Stimulated activated CD4-positive, alpha-beta T cell treated with anti-CD3 and anti-CD28 coated beads, Interleukin-4, amount 100 ng/mL, for 4 hours (primary cell): ENCODE results near the gene PIGO.

Experiments used
- DNase-seq, 2 experiments: peaks; one replicate each; pipeline ENCODE4 v3.0.0-alpha.2; 2020

Gene PIGO

DNA sequence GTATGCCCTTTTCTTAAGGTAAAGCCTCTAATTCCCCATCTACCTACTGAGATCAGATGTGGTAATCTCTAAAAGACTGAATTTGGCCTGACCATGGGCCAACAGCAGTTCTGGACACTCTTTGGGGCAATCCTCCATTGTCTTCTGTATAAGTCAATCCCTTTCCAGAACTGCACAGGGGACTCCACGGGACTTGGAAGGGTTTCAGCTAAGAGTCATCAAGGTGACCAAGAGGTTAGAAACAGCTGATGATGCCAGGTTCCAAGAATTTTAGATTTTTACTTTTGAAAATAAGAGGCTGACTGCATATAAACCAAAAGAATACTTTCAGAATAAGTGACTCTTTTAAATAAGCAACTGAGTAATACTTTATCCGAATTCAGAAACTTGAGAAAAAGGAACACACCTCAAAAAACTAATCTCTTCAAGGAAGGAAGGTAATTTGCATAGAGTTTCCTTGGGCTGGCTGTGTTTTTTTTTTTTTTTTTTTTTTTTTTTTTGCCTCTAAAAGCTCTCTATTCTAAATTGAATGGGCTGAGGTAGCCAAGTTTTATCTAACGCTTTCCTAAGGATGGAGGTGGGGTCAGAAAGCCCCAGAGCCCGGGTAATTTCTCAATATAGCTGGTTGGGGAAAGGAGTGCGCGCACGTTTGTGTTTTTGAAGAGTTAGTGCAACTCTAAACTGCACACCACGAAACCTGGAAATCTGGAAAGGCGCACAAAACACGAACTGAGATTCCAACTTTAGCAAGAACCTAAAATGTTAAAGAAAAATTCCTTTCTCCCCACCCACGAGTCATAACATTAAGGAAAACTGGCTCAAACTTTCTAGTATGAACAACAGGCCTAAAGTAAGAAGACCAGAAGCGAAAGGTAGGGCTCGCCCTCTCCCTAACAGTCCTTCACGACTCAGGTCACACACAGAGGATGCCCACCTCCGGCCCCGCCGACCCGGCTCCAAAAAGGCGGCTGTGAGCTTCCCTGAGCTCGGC lies 25.3 kb downstream of the PIGO start:
- no peak for DNase-seq

DNA sequence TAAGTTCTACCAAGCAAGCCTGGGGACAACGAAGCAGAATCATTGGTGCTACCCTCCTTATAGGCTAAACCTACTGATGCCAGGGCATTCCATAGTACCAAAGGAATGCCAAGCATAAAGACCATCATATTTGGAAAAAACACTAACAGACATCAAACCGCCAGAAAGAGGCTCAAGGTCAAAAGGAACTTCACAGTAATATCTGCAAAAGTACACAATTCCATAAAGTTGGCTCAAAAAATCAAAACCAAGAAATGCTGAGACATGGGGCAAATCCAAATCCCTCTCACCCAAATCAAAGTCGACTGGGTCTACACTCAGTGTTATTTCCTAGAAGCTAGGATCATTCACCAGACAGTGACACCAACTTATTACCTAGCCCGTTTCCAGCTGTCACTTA lies 27.4 kb downstream of the PIGO start:
- no peak for DNase-seq

DNA sequence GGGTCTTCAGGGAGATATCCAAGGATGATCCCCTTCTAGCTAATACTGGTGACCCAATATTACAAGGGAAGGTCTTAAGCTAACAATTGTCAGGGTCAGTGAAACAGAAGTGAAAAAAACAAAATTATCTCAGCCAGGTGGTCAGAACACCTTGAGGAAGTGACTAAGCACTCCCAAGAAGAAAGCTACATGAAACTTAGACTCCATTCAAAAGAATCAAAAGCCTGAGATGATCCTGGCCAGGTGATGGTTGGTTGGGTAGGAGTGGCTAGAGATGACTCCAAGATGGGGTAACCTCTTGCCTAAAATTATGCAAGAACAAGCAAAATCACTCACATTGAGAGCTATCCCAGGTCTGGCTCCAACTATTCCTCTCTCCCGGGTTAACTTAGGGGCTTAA lies 29.3 kb downstream of the PIGO start:
- no peak for DNase-seq

DNA sequence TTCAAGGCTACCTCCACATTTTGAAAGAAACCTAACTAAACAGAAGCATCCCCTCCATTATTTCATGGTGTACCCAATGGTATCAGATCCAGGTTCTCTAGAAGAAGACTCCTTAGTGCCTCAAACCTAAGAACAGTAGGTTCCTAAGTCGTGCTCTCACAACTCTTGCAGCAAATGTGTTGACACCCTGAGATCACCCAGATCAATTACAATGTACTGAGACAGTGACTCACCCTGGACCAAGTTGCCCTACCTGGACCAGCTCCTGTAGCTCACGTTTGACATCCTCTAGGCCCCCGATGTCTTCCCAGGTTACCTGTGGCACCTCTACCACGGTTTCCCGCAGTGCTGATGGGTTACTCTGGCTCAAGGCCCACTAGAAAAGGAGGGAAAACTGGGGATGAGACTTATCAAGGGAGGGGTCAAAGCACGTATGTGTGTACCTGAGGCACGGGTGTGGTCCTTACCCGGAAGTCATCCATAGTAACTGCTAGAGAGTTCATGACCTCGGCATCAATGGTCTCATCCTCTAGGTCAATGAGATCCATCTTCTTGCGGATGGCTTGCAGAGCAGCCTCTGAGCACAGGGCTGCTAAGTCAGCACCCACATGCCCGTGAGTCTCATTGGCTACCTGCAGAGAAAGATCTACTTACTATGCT lies 35.7 kb downstream of the PIGO start:
- no peak for DNase-seq

DNA sequence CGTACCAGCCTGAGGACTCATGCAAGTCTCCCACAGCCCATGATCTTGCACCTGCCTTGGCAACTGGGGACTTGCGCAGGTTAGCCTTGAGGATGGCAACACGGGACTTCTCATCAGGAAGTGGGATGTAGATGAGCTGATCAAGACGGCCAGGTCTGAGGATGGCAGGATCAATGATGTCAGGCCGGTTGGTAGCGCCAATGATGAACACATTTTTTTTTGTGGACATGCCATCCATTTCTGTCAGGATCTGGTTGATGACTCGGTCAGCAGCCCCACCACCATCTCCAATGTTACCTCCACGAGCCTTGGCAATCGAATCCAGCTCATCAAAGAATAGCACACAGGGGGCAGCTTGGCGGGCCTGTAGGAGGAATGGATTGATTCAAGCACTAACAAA lies 37.0 kb downstream of the PIGO start:
- DNase-seq: no peak

DNA sequence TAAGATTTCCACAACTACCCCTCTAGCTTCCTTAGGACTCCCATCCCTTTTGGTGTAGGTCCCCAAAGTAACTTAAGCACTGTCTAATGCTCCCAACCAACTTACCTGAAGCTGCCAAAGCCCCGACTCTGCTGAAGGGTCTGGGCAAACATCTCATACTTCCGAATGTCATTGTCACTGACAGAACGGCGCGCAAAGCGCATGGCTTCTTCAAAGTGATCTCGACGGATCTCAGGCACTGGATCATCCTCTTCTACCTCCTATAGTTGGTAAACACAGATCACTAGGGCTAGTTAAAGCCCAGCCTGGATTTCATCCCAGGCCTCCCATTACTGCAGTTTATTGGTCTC lies 39.1 kb downstream of the PIGO start:
- no peak for DNase-seq

DNA sequence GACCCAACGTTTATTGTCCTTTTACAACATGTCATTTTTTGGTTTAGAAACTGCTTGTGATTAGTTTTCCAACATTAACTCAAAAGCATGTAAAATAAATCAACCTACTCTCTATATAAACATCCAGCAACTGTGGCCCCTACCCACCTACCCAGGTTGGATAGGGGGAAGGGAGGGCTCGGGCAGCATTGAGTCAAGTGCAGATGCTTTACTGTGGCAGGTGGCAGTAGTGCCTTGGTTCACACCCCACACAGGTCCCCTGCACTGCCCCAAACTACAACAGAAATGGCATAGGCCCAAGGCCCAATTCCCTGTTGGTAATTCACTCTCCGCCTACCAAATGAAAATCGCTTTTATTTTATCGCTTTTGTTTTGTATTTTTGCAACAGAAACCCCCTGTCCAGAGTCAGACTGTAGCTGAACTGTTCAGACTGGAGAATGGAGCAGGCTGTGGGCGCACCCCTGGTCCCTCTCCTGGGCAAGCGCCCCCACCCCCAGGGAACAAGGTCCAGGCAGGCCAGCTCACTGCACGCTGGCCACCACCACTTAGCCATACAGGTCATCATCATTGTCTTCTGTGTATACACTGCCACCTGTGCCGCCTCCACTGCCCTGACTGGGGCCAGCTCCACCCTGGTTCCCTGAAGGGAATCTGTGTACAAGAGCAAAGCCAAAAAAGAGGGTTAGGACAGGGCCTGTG lies 39.7 kb downstream of the PIGO start:
- DNase-seq: no peak

DNA sequence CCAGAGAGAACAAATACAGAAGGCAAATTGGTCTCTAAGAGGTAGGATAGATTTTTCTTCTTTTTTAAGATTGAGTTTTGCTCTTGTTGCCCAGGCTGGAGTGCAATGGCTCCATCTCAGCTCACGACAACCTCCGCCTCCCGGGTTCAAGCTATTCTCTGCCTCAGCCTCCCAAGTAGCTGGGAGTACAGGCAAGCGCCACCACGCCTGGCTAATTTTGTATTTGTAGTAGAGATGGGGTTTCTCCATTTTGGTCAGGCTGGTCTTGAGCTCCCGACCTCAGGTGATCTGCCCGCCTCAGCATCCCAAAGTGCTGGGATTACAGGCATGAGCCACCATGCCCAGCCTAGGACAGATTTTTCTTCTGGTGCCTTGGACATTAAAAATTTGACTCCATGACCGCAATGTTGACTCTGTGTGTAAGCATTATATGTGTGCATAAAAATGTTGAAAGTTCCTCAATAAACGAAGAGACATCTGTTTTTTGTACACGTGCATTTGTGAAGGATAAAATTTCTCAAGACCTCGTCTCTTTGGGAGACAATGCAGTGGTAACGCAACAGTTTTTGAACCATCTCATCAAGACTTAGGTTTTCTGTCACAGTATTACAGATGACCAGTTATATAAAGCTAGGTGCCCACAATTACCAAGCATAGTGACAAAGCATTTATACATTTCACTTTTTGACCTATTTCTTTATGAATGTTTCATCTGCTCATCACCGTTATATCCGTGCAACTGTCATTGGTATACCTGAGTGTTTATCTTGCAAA lies 41.3 kb downstream of the PIGO start:
- no peak for DNase-seq

DNA sequence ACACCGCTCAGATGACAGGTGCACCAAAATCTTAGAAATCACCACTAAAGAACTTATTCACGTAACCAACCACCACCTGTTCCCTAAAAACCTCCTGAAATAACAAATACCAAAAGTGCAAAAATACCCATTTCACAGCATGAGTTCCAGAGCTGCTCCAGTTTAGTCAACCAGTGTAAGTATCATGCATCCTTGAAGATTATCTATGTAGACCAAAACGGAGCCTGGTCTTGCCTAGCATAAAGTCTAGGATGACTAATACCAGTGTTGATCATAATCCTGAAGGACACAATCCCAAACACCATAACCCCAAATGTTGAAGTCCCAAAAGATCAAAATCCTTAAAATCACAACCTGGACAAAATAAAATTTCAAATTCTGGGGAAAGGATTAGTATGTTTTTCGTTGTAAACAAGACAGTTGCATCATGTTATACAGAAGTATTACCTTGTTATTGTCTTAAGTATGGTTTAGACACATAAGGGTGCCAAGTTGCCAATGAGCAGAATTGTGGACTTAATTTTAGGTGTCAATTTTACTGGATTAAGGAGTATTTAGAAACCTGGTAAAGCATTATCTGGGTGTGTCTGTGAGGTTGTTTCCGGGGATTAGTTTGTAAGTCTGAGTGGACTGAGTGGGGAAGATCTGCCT lies 42.1 kb downstream of the PIGO start:
- DNase-seq: no peak

DNA sequence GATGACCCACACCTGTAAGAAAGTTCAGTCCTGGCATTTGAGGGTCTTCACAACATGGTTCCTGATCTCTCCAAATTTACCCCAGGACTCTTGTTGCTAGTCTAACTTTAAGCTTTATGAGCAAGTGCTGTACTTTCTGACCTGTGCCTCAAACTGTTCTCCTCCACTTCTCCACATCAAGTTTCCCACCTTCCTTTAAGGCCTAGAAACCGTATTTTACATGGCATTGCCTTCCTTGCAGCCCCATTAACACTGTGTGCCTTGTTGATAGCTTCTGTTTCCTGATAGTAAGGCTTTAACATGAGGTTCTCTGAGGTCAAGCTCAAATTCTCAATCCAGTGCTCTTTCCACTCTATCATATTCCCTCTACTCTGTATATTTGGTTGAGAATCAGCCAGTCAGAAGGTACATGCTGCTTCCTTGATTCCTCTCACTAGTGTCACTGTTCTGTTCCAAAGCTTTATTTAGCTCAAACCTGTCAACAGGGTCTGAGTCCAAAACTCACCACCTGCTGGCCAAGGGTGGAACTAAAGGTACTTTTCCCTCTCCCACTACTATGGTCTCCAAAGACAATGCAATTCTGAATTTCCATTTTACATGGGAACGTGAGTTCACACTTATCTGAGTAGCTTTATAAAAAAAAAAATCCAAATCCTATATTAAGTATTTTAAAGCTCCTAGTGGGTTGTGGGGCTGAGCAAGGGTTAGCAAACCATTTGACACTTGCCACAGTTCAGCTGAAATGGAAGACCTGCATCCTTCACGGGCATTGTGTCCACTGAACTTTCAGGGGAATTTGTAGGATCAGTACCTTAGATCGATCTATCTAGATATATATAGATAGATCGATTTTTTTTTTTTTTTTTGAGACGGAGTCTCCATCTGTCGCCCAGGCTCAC lies 45.1 kb downstream of the PIGO start:
- peak; percentile 36 to 45 for DNase-seq

DNA sequence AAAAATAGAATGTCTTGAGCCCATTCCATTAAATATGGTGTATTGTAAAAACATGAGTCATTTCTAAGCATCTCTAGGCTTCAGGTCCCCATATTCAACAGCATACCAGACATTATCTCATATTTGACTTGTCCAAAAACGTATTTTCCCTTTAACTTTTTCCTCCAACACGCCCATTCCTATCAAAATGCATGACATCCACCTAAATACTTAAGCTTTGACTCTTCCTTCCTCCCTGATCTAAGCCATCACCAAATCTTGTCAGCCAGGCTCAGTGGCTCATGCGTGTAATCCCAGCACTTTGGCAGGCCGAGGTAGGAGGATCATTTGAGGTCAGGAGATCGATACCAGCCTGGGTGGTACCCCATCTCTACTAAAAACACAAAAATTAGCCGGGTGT lies 47.9 kb downstream of the PIGO start:
- no peak for DNase-seq

DNA sequence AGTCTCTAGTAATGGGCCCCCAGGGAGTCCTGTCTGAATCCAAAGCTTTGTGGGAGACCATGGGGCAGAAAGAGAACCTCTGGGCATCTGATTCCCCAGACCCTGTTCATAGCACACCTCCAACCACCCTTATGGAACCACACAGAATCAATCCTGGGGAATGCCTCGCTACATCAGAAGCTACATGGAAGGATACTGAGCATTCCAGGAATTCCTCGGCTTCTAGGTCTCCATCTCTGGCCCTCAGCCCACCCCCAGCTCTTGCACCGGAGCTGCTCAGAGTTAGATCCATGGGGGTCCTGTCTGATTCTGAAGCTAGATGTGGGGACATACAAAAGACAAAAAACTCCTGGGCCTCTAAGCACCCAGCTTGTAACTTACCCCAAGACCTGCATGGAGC lies 52.3 kb downstream of the PIGO start:
- DNase-seq: no peak

DNA sequence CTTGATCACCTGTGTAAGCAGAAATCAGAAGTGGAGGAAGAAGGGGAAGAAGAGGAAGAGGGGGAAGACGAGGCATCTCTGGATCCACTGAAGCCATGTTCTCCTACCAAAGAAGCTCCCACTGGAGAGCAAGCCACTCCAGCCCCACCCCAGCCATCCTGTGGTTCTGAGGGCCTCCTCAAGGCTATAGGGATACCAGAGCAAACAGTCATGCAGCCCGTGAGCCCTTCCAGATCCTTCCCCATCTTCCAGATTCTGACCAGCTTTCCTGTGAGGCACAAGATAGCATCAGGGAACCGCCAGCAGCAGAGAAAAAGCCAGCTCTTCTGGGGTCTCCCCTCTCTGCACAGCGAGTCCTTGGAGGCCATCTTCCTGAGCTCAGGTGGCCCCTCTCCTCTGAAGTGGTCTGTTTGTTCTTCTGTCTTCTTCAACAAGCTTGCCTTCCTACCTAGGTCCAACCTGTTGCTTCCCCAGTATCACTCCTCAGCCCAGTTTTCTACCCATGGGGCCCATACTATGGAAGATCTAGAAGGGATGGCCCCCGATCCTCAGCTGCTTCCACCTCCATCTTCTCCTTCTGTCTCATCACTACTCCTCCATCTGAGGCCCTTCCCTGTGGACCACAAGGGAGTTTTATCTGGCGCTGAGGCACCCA lies 53.4 kb downstream of the PIGO start:
- DNase-seq: no peak

DNA sequence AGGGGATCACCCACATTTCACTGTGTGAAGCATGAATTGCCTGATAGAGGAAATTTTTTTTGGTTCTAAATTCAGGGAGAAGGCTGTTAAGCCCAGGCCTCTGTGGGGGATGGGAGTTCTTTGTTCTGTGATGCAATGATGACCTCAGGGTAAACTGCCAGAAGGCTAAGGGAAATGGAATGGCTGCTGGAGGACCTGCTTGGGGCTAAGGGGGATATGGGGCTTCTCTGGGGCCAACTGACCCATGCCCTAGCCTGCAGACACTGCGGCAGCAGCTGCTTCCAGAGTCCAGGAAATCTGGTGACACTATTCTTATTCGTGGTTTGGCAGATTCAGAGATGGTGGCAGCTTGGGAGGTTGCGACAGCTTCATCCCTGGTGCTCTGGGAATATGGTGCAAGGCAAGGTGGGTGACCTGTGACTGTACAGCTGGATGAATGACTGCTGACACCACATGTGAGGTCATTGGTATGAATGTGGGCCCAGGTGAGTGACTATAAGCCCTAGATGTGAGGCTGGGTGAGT lies 54.2 kb downstream of the PIGO start:
- no peak for DNase-seq
